ENCODE measurements around the gene FNDC3A. TPM values are rescaled to one million over a fixed set of nuclear protein-coding genes. Genes with fewer than 3 reads are reported as not detected.

Gene FNDC3A
- total RNA-seq, 3 donors from 2014 or later = 32.1 to 37.2 (median 34.2) TPM

DNA sequence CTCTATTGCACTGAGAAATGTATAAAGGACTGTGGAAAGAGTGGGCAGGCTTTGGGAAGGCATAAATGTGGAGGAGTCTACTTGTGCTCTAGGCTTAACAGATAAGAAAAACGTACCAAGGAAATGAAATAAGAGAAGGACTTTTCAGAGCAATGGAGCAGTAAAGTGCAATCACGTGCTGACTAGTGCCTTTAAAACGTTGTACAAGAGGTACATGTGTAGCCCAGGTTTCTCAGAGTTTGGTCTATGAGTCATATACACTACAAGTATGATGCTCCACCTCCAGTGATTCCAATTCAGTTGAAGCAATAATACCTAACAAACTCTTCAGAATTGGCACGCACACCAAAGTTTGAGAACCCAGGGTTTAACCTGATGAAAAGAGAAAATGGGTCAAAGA, 13.4 kb upstream of the FNDC3A start:
- H3K4me3 Mint-ChIP-seq = no peak overlapping the region
- no peak for DNase-seq
- no peaks in the 10 kb centered on the region for H3K4me1 Mint-ChIP-seq (ENCODE audit: low read depth)
- peak in 1 of 2 donors; percentile 48 for ATAC-seq
- no peaks in the 10 kb centered on the region for H3K36me3 Mint-ChIP-seq (ENCODE audit: insufficient read depth)
- H3K9me3 Mint-ChIP-seq = no peaks in the 10 kb centered on the region
- H3K27me3 Mint-ChIP-seq (ENCODE audit: low read depth) = no peaks in the 10 kb centered on the region

DNA sequence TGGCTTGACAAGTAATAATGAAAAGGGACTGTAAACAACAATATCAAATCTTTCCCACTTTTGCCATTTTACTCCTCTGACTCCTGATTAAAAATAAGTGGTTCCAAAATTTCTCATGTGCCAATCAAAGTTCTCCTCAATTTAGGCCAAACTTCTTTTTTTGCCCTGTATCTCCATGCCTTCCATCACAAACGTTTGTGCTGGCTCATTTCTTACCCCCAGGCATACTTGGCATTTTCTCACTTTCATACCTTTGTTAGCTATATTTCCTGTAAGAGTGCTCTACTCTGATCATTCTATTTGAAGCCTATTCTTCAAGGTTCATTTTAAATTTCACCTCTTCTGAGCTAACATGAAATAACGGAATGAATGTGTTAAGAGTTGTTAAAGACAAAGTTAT, 10.0 kb upstream of the FNDC3A start:
- ATAC-seq = no peak
- Mint-ChIP-seq H3K27me3 (ENCODE audit: low read depth) (peaks cover 2% of the 10 kb centered on the region), H3K36me3 (ENCODE audit: insufficient read depth) (no peaks in the 10 kb centered on the region)

DNA sequence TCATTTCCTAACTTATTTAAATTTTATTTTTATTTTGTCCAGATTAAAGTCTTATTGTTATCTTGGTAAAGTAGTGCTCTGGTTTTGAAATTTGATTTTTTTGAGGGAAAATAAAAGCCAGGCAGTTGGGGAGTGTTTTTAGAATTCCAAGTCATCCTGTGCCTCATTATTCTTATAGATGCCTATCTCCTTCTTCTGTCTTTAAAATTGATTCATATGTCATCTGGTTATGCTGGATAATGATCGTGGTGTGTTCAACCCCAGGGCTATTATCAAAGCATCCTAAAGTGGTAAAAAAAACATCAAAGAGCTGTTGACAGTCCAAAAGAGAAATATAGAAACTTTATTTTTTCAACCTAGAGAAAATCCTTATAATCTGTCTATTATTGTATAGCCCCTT, 6.0 kb upstream of the FNDC3A start:
- Mint-ChIP-seq H3K27me3 (ENCODE audit: low read depth) (peaks cover 2% of the 10 kb centered on the region), H3K4me3 (no peak overlapping the region), H3K4me1 (ENCODE audit: low read depth) (peaks cover 6% of the 10 kb centered on the region), H3K9me3 (peaks cover 28% of the 10 kb centered on the region), H3K36me3 (ENCODE audit: insufficient read depth) (peaks cover 18% of the 10 kb centered on the region)
- ATAC-seq (no peak), DNase-seq (no peak)

More for the DNA sequence above, 10.0 kb upstream of the FNDC3A start:
- no peaks in the 10 kb centered on the region for H3K4me1 Mint-ChIP-seq (ENCODE audit: low read depth)
- H3K4me3 Mint-ChIP-seq = no peak overlapping the region
- no peak for DNase-seq
- no peaks in the 10 kb centered on the region for H3K9me3 Mint-ChIP-seq

DNA sequence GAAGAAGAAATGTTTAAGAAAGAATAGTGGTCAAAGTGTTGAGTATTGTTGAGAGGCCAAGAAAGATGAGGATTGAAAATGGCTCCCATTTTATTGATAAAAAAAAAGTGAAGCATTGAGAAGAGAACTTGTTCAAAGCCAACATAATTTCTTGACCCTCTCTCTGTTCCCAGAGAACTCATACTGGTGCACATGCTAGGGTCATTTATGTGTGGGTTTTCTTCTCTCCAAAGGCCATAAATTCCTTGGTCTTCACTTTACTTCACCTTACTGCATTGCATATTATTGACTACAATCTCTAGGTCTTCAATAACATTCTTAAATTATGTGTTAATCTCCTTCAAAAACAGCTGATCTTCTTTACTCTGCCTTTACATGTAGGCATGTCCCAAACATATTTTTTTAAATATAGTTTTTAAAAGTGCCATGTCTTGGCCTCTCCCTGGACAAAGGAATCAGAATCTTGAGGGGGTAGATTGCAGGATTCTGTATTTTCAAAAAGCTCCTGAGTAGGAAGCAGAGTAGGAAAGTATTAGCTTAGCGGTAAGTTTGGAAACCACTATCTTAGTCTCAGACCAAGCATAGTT, 1.8 kb upstream of the FNDC3A start:
- DNase-seq (no peak), ATAC-seq (no peak)
- H3K4me1 Mint-ChIP-seq (ENCODE audit: low read depth) = peaks cover 21% of the 10 kb centered on the region
- no peak overlapping the region for H3K4me3 Mint-ChIP-seq
- H3K36me3 Mint-ChIP-seq (ENCODE audit: insufficient read depth) = peaks cover 23% of the 10 kb centered on the region
- H3K27me3 Mint-ChIP-seq (ENCODE audit: low read depth) = peaks cover 2% of the 10 kb centered on the region
- H3K9me3 Mint-ChIP-seq = peaks cover 34% of the 10 kb centered on the region

DNA sequence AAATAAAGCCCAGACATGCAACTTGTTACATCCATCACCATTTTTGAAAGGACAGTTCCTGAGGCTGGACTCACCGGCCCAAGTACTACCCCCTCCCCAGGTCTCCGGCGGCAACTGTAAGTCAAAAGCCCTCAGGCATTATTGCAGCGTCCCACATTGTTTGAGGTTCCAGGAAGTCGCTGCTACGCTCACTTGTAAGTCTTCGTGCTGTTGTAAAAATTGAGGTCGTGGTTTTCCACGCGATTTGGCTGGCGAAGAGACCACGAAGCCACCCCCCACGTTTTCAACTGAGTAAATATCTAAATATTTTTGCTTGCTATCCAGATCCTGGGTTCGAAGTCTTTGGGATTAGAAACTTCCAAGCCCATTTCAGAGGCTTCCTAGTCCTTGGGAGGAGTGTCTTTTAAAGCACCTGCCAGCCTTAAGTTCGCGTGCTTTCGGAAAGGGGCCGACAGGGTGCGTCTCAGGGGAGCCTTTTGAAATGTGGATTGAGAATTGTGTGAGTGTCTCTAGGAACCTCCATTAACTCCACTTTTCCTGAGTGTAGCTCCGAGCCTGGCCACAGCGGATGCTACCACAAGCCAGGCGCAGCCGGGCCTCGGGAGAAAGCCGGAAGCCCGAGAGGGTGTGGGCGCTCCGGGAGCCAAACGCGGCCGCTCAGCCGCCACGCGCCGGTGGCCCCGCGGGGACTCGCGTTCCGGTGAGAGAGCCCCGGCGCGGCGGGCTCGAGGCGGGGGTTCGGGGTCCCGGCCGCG, 434 bp upstream of the FNDC3A start:
- Mint-ChIP-seq H3K9me3 (peaks cover 34% of the 10 kb centered on the region), H3K4me1 (ENCODE audit: low read depth) (peaks cover 32% of the 10 kb centered on the region), H3K4me3 (peak overlapping the region; percentile 84), H3K36me3 (ENCODE audit: insufficient read depth) (peaks cover 27% of the 10 kb centered on the region), H3K27me3 (ENCODE audit: low read depth) (no peaks in the 10 kb centered on the region)
- ATAC-seq = peak; percentile 16 to 25
- DNase-seq = peak; percentile 43

DNA sequence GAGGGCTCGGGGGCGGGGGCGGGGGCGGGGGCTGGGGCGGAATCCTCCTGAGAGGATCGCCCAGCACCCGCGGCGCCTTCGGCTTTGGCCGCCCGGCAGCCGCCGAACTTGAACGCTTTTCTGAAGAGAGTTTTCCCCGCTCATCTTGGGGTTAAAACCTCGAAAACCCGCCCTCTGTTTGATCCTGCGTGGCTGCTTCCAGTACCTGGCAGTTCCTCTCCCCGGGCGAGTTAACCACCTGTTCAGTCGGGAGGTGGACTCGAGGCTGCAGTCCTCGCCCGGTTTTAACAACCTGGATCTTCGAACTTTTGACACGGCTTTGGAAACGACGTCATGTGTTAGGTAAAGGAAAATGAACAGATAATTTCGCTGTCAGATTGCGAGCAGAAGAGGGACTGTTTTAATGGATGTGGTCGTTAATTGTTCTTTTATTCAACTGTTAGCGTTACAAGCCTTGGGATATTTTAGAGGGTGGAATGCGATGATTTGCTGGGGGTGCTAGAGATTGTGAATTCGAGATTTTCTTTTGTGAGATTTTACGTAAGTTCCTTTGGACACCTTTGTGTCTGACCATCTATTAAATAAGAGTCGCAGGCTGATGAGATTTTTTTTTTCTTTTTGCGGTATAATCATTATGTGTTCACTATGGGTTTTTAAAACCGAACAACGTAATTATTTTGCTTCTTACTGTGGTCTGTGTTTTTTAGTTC, 1.0 kb downstream of the FNDC3A start:
- Mint-ChIP-seq H3K4me3 (peak overlapping the region; percentile 96), H3K27me3 (ENCODE audit: low read depth) (no peaks in the 10 kb centered on the region), H3K36me3 (ENCODE audit: insufficient read depth) (peaks cover 26% of the 10 kb centered on the region), H3K4me1 (ENCODE audit: low read depth) (peaks cover 44% of the 10 kb centered on the region), H3K9me3 (peaks cover 33% of the 10 kb centered on the region)
- DNase-seq = no peak
- peak in 1 of 2 donors; percentile 14 for ATAC-seq

DNA sequence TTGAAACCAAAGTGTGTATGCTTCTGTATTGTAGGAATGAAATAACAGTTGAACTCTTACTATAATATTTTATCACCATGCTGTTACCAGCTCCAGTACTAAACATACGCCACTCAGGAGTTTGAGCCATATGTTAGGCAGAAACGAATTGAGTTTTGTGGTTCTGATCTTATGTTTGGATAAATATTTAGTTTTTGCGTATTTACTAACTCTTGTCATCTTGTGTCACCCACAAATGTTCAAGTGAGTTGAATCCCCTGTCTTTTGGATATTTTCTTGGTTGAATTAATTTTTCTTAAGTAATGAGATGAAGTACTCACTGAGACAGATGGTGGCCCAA, 1.5 kb downstream of the FNDC3A start:
- Mint-ChIP-seq H3K27me3 (ENCODE audit: low read depth) (no peaks in the 10 kb centered on the region), H3K4me1 (ENCODE audit: low read depth) (peaks cover 45% of the 10 kb centered on the region), H3K9me3 (peaks cover 29% of the 10 kb centered on the region), H3K4me3 (peak overlapping the region; percentile 96), H3K36me3 (ENCODE audit: insufficient read depth) (peaks cover 24% of the 10 kb centered on the region)
- DNase-seq (no peak), ATAC-seq (no peak)

DNA sequence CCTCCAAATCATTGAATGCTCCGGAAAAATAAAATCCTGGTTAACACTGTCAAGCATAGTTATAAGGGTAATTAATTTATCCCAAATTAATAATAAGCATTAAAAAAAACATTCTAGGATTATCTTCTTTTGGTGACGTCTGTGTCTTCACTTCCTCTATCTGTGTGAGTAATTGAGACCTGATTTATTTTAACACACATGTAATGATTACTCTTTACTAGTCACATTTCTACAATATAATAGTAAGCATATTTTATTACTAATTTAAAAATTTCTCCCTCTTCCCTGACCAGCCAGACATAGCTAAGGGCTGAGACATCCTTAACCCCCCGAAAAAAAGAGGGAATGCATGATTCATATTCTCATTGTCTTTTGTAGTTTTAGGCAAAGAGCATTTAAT, 2.3 kb downstream of the FNDC3A start:
- Mint-ChIP-seq H3K36me3 (ENCODE audit: insufficient read depth) (peaks cover 21% of the 10 kb centered on the region), H3K27me3 (ENCODE audit: low read depth) (no peaks in the 10 kb centered on the region), H3K4me1 (ENCODE audit: low read depth) (peaks cover 48% of the 10 kb centered on the region), H3K9me3 (peaks cover 23% of the 10 kb centered on the region), H3K4me3 (peak overlapping the region; percentile 96)
- ATAC-seq = no peak
- DNase-seq = no peak

DNA sequence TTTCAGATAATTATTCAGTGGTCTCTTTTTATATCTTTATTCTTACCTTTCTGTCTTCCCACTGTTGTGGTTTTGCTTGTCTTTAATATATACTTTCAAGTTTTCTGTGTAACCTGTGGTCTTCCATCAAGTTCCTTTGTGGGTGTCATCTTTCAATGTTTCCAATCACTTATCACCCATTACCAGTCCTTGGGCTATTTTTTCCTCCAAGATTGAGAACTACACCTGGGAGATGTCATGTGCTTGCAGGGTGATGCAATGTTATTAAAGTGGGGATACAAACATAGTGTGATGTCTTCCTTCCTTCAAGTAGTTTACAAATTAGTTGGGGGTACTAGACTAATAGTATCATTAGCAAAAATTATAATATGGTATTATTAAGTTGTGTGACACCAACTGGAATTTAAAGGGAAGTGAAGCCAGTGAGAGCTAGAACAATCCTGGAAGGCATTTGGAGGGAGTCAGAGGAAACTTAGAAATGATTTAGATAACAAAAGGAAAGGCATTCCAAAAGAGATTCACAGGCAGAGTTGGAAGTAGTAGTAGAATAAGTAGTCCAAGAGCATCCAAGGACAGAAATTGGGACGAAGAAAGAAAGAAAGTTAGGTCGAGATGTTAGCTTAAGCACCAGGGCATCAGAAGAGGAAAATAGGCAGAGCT, 3.4 kb downstream of the FNDC3A start:
- no peaks in the 10 kb centered on the region for H3K27me3 Mint-ChIP-seq (ENCODE audit: low read depth)
- H3K4me1 Mint-ChIP-seq (ENCODE audit: low read depth) = peaks cover 50% of the 10 kb centered on the region
- DNase-seq (no peak), ATAC-seq (no peak)
- H3K9me3 Mint-ChIP-seq = peaks cover 12% of the 10 kb centered on the region
- H3K4me3 Mint-ChIP-seq = peak overlapping the region; percentile 96
- H3K36me3 Mint-ChIP-seq (ENCODE audit: insufficient read depth) = peaks cover 15% of the 10 kb centered on the region

DNA sequence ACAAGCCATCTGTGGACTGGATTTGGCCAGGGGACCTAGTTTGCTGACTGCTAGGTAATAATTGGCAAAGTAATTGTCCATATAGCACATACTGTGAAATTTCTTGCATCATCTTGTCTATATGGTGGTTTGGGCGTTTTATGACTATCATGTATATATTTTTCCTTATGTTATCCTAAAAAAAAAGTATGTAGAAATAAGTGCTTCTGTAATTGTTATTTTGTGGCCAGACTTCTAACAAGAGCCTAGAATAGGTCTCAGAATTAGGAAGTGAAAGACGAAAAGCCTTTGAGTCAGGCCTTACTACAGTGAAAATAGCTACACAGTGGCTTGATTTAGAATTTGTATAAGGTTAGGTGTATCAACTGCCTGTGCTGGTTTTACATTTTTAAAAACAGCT, 4.2 kb downstream of the FNDC3A start:
- Mint-ChIP-seq H3K36me3 (ENCODE audit: insufficient read depth) (peaks cover 11% of the 10 kb centered on the region), H3K4me3 (peak overlapping the region; percentile 96), H3K4me1 (ENCODE audit: low read depth) (peaks cover 43% of the 10 kb centered on the region), H3K27me3 (ENCODE audit: low read depth) (no peaks in the 10 kb centered on the region), H3K9me3 (peaks cover 4% of the 10 kb centered on the region)
- ATAC-seq = no peak
- no peak for DNase-seq

DNA sequence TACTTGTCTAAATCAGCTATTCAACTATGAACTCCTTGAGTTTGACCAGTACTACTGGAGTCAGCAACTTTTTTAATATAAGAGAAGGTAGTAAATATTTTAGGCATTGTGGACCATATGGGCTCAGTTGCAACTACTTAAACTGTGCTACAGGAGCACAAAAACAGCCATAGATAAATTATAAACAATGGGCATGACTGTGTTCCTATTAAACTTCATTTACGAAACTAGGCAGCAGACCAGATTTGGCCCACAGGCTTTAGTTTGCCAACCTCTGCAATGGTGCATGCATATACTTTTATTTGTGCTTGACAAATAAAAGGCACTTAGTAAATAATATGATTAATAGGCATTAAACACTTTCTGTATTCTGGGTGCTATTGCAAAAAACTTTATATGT, 7.6 kb downstream of the FNDC3A start:
- peaks cover 11% of the 10 kb centered on the region for H3K36me3 Mint-ChIP-seq (ENCODE audit: insufficient read depth)

DNA sequence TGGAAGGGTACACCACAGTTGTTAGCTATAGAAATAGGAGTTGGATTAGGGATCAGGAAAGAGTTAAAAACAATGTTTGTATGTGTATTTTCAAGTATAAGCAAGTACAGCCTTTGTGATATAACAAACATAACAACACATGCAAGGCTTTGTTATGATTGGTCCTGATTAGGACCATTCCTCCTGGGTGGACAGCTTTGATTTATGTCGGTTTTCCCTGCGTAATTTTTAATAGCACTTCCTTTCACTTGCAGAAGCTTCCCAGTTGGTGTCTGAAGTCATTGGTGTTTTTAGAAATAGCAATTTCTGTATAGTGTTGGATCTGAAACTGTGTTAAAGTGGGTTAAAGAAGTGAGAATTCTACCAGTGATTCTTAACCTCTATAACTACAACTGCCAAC, 10.0 kb downstream of the FNDC3A start:
- Mint-ChIP-seq H3K27me3 (ENCODE audit: low read depth) (no peaks in the 10 kb centered on the region), H3K36me3 (ENCODE audit: insufficient read depth) (peaks cover 11% of the 10 kb centered on the region), H3K4me3 (no peak overlapping the region), H3K9me3 (peaks cover 2% of the 10 kb centered on the region), H3K4me1 (ENCODE audit: low read depth) (peaks cover 17% of the 10 kb centered on the region)
- ATAC-seq = no peak
- DNase-seq = no peak

More for the DNA sequence above, 7.6 kb downstream of the FNDC3A start:
- DNase-seq (no peak), ATAC-seq (no peak)
- H3K4me3 Mint-ChIP-seq = no peak overlapping the region
- H3K27me3 Mint-ChIP-seq (ENCODE audit: low read depth) = no peaks in the 10 kb centered on the region
- H3K4me1 Mint-ChIP-seq (ENCODE audit: low read depth) = peaks cover 38% of the 10 kb centered on the region
- H3K9me3 Mint-ChIP-seq = no peaks in the 10 kb centered on the region

DNA sequence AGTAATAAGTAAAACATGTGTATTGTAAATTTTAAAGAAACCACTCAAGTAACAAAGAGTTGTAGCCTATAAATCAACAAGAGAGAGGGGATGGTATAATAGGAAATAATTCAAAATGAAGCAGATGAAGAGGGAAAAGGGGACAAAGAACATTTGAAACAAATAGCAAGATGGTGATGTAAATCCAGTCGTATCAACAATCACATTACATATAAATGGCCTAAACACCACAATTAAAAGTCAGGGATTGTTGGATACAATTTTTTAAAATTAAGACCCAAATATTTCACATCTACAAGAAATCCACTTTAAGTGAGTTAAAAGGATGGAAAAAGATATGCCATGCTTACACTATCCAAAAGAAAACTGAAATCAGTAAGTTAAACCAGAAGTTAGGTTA, 15.2 kb downstream of the FNDC3A start:
- no peak for DNase-seq
- Mint-ChIP-seq H3K4me3 (no peak overlapping the region), H3K36me3 (ENCODE audit: insufficient read depth) (peaks cover 11% of the 10 kb centered on the region), H3K4me1 (ENCODE audit: low read depth) (peaks cover 21% of the 10 kb centered on the region), H3K27me3 (ENCODE audit: low read depth) (no peaks in the 10 kb centered on the region), H3K9me3 (peaks cover 5% of the 10 kb centered on the region)
- ATAC-seq = no peak

DNA sequence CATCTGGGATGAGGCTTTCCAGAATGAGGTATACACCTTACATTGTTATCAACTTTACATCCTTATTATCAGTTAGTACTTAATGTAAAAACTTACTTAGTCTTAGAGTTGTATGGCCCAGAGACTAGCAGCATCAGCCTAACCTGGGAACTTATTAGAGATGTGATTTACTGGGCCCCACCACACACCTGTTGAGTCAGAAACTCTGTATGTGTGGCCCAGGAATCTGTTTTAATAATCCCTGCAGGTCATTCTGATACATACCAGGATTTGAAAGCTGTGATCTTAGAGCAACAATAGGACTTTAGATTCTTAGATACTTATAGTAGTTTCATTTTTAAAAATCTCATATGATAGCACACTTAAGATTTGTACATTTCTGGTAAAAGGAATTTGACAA, 17.4 kb downstream of the FNDC3A start:
- Mint-ChIP-seq H3K36me3 (ENCODE audit: insufficient read depth) (peaks cover 23% of the 10 kb centered on the region), H3K4me1 (ENCODE audit: low read depth) (peaks cover 25% of the 10 kb centered on the region), H3K9me3 (peaks cover 5% of the 10 kb centered on the region), H3K4me3 (no peak overlapping the region), H3K27me3 (ENCODE audit: low read depth) (no peaks in the 10 kb centered on the region)
- ATAC-seq (no peak), DNase-seq (no peak)

All from activated T-cell treated with anti-CD3 and anti-CD28 coated beads, Interleukin-2, amount 50 U/mL, for 4 hours (primary cell).